Panc1 (cell line): Measurements from ENCODE around the gene IFNA2. TPM values are rescaled to one million over a fixed set of nuclear protein-coding genes. Genes with fewer than 3 reads are reported as not detected.

Experiments used
- ATAC-seq: fragments of 200-7000 bp; cut with Tn5 transposase; 2 replicates; pipeline ENCODE4 v1.9.1; 2020; ENCODE audit warnings: mild to moderate bottlenecking, moderate library complexity
- BruUV-seq: library from RNA; stranded (reverse); fragments of 400-500 nt; replicated peaks from 2 replicates; lab custom pipeline; 2021; lab: Mats Ljungman, UMichigan
- CTCF ChIA-PET: fragments of 300-600 bp; sonication (Branson Sonifier 250); formaldehyde crosslinking; loops from one replicate; lab custom pipeline; 2022; ENCODE audit warnings: antibody characterized with exemption; lab: Charles Lee
- POLR2A ChIA-PET: fragments of 300-600 bp; sonication (Branson Sonifier 250); formaldehyde crosslinking; loops from one replicate; lab custom pipeline; 2022; ENCODE audit warnings: antibody characterized with exemption; lab: Charles Lee
- DNase-seq: peaks from one replicate; pipeline ENCODE4 v3.0.0-alpha.2; 2010; ENCODE audit warnings: low read depth, low spot score
- H3K27ac ChIP-seq: 2 replicates; pipeline ENCODE4 v1.5.1; 2011; ENCODE audit warnings: mild to moderate bottlenecking, low read length, inconsistent platforms
- H3K27me3 ChIP-seq: fragments of 200-500 bp; sonication (Bioruptor generic); 2 replicates; pipeline ENCODE4 v1.6.0; 2014; ENCODE audit warnings: low read length, inconsistent platforms; ENCODE audit not compliant: control insufficient read depth, insufficient read depth
- H3K36me3 ChIP-seq: fragments of 200-500 bp; sonication (Bioruptor generic); 2 replicates; pipeline ENCODE4 v1.5.1; 2014; ENCODE audit warnings: inconsistent platforms, mild to moderate bottlenecking, low read length, moderate library complexity; ENCODE audit not compliant: control insufficient read depth, insufficient read depth
- H3K4me1 ChIP-seq: 2 replicates; pipeline ENCODE4 v1.5.1; 2011; ENCODE audit warnings: inconsistent platforms, mild to moderate bottlenecking, low read length, moderate library complexity; ENCODE audit not compliant: control insufficient read depth, insufficient read depth
- H3K4me3 ChIP-seq, 2 experiments: 2 replicates each; pipeline ENCODE4 v1.5.1; 2011 to 2012; ENCODE audit warnings: low read depth in 2 of 2, low read length in 2 of 2, mild to moderate bottlenecking in 2 of 2, inconsistent platforms in 1 of 2, moderate library complexity in 1 of 2
- H3K9me3 ChIP-seq: fragments of 200-500 bp; sonication (Bioruptor generic); 2 replicates; pipeline ENCODE4 v1.5.1; 2014; ENCODE audit warnings: low read depth, mild to moderate bottlenecking, inconsistent platforms, low read length, moderate library complexity; ENCODE audit not compliant: control insufficient read depth, insufficient read depth
- POLR2AphosphoS5 ChIP-seq: IDR thresholded peaks from 2 replicates; pipeline ENCODE4 v1.6.1; 2012; ENCODE audit warnings: mild to moderate bottlenecking, low read depth, low read length, moderate library complexity
- SIN3A ChIP-seq: IDR thresholded peaks from 2 replicates; pipeline ENCODE4 v1.6.1; 2012; ENCODE audit warnings: low read depth, mild to moderate bottlenecking, low read length, moderate library complexity, borderline replicate concordance; ENCODE audit not compliant: insufficient read depth
- TCF7L2 ChIP-seq: IDR thresholded peaks from 2 replicates; pipeline ENCODE4 v1.6.1; 2011; ENCODE audit warnings: mild to moderate bottlenecking, low read depth, low read length, inconsistent platforms
- in situ Hi-C: cut with HindIII; loops from 2 replicates; pipeline ENCODE4 v1.10.0; 2016; ENCODE audit warnings: low sequenced_read_pairs, low pct_unique_long_range_greater_than_20kb
- intact Hi-C: fragments of 100-400 bp; cut with micrococcal nuclease; formaldehyde crosslinking; loops from one replicate; pipeline ENCODE4 v1.10.0; 2022; ENCODE audit not compliant: unreplicated experiment
- total RNA-seq: library from RNA; stranded (reverse); gene quantifications from one replicate; pipeline ENCODE4 v1.2.1, GENCODE V29; 2021; ENCODE audit not compliant: unreplicated experiment
- TF ChIP-seq, protein P1 (sequence below): fragments of 450-650 bp; IDR thresholded peaks from 2 replicates; pipeline ENCODE4 v1.5.1; 2017; ENCODE audit warnings: mild to moderate bottlenecking

IFNA2 gene
- total RNA-seq, 1 experiment from 2014 or later: not detected

DNA sequence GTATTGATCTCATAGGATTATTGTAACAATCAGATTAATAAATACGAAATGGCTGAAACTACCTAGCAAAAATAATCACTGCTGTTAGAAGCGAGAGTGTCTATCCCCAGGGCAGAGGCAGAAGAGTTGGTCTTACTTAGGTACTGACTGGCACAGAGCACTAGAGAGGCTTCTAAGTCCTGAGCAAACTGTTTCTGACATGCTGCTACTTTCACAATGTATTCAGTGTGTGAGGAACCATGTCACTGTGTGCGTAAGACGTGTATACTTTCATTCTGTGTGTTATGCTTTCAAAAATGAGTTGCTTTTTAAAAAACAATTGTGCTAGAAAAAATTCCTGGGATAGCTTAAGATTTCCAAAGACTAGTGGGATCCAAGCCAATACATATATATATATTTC lies 44.5 kb downstream of the IFNA2 start:
- Histone ChIP-seq H3K36me3 (no peaks in the 10 kb centered on the region), H3K4me1 (no peaks in the 10 kb centered on the region), H3K9me3 (no peaks in the 10 kb centered on the region), H3K27ac (no peak overlapping the region), H3K27me3 (no peaks in the 10 kb centered on the region), H3K4me3 (no peak overlapping the region)
- ATAC-seq (no peak), DNase-seq (no peak)
- BruUV-seq: no TSS peak
- intact Hi-C loops (no loop called here), in situ Hi-C loops (no loop called here)
- ChIA-PET CTCF (no interaction called here), POLR2A (no interaction called here)
- TF ChIP-seq SIN3A: no peak
- TF ChIP-seq, protein P1, sequence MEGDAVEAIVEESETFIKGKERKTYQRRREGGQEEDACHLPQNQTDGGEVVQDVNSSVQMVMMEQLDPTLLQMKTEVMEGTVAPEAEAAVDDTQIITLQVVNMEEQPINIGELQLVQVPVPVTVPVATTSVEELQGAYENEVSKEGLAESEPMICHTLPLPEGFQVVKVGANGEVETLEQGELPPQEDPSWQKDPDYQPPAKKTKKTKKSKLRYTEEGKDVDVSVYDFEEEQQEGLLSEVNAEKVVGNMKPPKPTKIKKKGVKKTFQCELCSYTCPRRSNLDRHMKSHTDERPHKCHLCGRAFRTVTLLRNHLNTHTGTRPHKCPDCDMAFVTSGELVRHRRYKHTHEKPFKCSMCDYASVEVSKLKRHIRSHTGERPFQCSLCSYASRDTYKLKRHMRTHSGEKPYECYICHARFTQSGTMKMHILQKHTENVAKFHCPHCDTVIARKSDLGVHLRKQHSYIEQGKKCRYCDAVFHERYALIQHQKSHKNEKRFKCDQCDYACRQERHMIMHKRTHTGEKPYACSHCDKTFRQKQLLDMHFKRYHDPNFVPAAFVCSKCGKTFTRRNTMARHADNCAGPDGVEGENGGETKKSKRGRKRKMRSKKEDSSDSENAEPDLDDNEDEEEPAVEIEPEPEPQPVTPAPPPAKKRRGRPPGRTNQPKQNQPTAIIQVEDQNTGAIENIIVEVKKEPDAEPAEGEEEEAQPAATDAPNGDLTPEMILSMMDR: no peak

DNA sequence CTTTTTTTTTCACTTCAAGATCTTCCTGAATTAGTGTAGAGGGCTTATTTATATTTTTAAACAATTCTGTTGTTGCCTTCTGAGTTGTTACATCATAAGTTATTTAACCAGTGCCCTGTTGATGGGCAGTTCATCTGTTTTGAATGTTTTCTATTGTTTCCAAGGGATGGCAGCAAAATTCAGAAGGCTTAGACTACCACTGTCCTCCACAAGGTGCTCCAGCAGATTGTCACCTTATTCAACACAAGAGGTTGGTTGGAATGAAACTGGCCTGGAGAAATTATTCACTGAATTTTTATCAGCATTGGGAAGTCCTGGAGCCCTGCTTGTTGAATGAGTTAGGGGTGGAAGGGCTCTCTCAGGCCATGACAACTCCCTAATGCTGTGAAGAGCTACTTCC lies 48.7 kb downstream of the IFNA2 start:
- Histone ChIP-seq H3K27ac (no peak overlapping the region), H3K36me3 (no peaks in the 10 kb centered on the region; the same call in none of the 2 replicates), H3K4me1 (no peaks in the 10 kb centered on the region), H3K4me3 (no peak overlapping the region), H3K9me3 (no peaks in the 10 kb centered on the region), H3K27me3 (no peaks in the 10 kb centered on the region)
- ChIA-PET CTCF (no interaction called here), POLR2A (no interaction called here)
- in situ Hi-C loops: no loop called here
- TF ChIP-seq, protein P1: peak; percentile 7; the same call in 1 of the 2 replicates
- TF ChIP-seq TCF7L2: no peak
- intact Hi-C loops: no loop called here
- no peak for DNase-seq
- BruUV-seq: no TSS peak
- no peak for ATAC-seq

DNA sequence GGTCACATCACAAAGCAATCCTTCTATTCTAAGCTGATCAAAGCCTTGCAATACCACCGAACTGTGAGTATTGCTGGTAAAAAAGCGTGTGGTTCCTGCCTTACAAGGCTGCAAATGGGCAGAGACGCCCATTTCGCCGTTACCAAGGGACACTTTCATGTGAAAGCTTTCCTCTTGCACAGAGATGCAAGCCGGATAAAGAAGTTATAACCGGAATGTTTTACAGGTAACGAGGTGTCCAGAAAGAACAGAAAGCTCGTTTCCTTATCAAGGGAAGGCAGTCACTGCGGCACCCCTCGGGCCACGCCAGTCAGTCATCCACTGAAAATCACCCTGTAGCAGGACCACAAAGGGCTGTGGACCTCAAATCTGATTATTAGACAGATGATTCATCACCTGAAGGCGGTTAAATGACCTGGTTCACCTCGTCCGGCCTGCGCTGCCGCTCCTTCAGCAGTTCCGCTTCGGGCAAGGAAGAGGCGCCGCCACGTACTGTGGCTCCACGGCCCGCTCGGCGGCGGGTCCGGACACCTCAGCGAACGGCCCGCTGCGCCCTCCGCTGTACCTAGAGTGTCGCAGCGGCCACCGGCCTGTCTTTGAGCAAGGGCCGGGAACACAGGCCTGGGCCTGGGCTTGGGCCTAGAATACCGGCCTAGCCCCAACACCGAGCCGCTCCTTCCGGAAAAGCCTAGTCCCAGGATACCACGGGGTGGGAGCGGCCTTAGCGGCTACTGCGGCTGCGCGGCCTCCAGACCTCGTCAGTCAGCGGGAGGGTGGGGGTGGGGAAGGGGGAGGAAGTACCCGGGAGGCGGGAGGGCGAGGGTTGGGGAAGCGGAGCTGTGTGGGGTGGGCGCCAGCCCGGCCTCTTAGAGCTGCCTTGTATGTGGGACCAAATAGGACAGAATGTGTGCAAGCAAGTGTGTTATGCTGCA lies 50.2 kb downstream of the IFNA2 start, which contains the start of gene KLHL9:
TSS of gene KLHL9 (minus strand) at position 704 of the 932 bp plus-strand sequence. CDS start at position 159, 545 bp downstream.
- no TSS peak for BruUV-seq
- Histone ChIP-seq H3K9me3 (no peaks in the 10 kb centered on the region), H3K36me3 (no peaks in the 10 kb centered on the region; the same call in none of the 2 replicates), H3K27me3 (no peaks in the 10 kb centered on the region), H3K4me3 (peak within 1 kb of the TSS; percentile 73 to 85), H3K4me1 (no peaks in the 10 kb centered on the region), H3K27ac (peak within 1 kb of the TSS; percentile 81)
- TF ChIP-seq, protein P1: no peak
- TF ChIP-seq POLR2AphosphoS5: peak; percentile 41; the same call in 1 of the 2 replicates
- CTCF ChIA-PET: no interaction called here
- peak; percentile 98 for ATAC-seq
- intact Hi-C loops (no loop called here), in situ Hi-C loops (no loop called here)
- POLR2A ChIA-PET: interaction anchor here (0.9 kb wide), 1 partner anchor 246 kb away, joined by 3 read pairs; no protein-coding TSS in a partner anchor
- DNase-seq: no peak

Other genes with a start within 250 kb of the IFNA2 start
- not detected for gene IFNW1, start 243.6 kb downstream of the IFNA2 start, total RNA-seq
- not detected for gene IFNA21, start 218.7 kb downstream of the IFNA2 start, total RNA-seq
- gene IFNA4, start 197.8 kb downstream of the IFNA2 start, total RNA-seq: not detected
- gene IFNA7, start 183.2 kb downstream of the IFNA2 start, total RNA-seq: not detected
- not detected for gene IFNA10, start 178.3 kb downstream of the IFNA2 start, total RNA-seq
- gene IFNA16, start 168.1 kb downstream of the IFNA2 start, total RNA-seq: not detected
- not detected for gene IFNA17, start 157.2 kb downstream of the IFNA2 start, total RNA-seq
- gene IFNA14, start 145.4 kb downstream of the IFNA2 start, total RNA-seq: not detected
- not detected for gene IFNA5, start 80.1 kb downstream of the IFNA2 start, total RNA-seq
- 7.4 TPM for gene KLHL9, start 50.0 kb downstream of the IFNA2 start, total RNA-seq
- gene IFNA6, start 34.5 kb downstream of the IFNA2 start, total RNA-seq: not detected
- not detected for gene IFNA13, start 17.3 kb downstream of the IFNA2 start, total RNA-seq
- gene IFNA8, start 23.7 kb upstream of the IFNA2 start, total RNA-seq: not detected
- not detected for gene IFNA1, start 55.0 kb upstream of the IFNA2 start, total RNA-seq
- gene IFNE, start 96.9 kb upstream of the IFNA2 start, total RNA-seq: 0.44 TPM